Muscle of leg (tissue), 11 donors: ENCODE measurements around the gene MYOCD. TPM values are rescaled to one million over a fixed set of nuclear protein-coding genes. Genes with fewer than 3 reads are reported as not detected.

ENCODE experiments used
- DNase-seq: peaks from one replicate; pipeline ENCODE4 v3.0.0; 2013
- H3K27ac ChIP-seq: one replicate; pipeline ENCODE4 v1.5.1; 2013; ENCODE audit warnings: mild to moderate bottlenecking, low read length, control low read depth
- H3K27me3 ChIP-seq: one replicate; pipeline ENCODE4 v1.6.1; 2013; ENCODE audit warnings: low read length; ENCODE audit not compliant: control insufficient read depth, insufficient read depth
- H3K36me3 ChIP-seq: one replicate; pipeline ENCODE4 v1.6.1; 2013; ENCODE audit warnings: low read length; ENCODE audit not compliant: control insufficient read depth, insufficient read depth
- H3K4me1 ChIP-seq: one replicate; pipeline ENCODE4 v1.6.1; 2013; ENCODE audit warnings: low read length; ENCODE audit not compliant: control insufficient read depth, insufficient read depth
- H3K4me3 ChIP-seq: one replicate; pipeline ENCODE4 v1.5.1; 2013; ENCODE audit warnings: low read length, control low read depth
- H3K9me3 ChIP-seq: replicated peaks from 2 replicates; pipeline ENCODE4 v1.6.1; 2013; ENCODE audit warnings: low read depth, low read length; ENCODE audit not compliant: control insufficient read depth
- WGBS: methylation state at CpG from one replicate; pipeline ENCODE4 v1.1.5; 2013; ENCODE audit warnings: missing lambda C conversion rate; ENCODE audit not compliant: insufficient coverage; 5-methylcytosine and 5-hydroxymethylcytosine counted together
- polyA plus RNA-seq, 8 donors: library from polyadenylated mRNA; unstranded; fragments of 120-200 nt; gene quantifications; one replicate each; pipeline versions ENCODE4 v1.2.1 to v1.2.3, GENCODE V29; 2013; ENCODE audit warnings: inconsistent platforms in 1 of 8, low replicate concordance in 1 of 8; ENCODE audit not compliant: insufficient read length in 8 of 8, insufficient read depth in 1 of 8
- total RNA-seq: library from RNA; stranded (reverse); fragments of 120-200 nt; gene quantifications from one replicate; pipeline ENCODE4 v1.2.4, GENCODE V29; 2013

The MYOCD gene
- total and polyA plus RNA-seq, 9 donors, result 0.34 to 1.2 (median 0.58) TPM

DNA sequence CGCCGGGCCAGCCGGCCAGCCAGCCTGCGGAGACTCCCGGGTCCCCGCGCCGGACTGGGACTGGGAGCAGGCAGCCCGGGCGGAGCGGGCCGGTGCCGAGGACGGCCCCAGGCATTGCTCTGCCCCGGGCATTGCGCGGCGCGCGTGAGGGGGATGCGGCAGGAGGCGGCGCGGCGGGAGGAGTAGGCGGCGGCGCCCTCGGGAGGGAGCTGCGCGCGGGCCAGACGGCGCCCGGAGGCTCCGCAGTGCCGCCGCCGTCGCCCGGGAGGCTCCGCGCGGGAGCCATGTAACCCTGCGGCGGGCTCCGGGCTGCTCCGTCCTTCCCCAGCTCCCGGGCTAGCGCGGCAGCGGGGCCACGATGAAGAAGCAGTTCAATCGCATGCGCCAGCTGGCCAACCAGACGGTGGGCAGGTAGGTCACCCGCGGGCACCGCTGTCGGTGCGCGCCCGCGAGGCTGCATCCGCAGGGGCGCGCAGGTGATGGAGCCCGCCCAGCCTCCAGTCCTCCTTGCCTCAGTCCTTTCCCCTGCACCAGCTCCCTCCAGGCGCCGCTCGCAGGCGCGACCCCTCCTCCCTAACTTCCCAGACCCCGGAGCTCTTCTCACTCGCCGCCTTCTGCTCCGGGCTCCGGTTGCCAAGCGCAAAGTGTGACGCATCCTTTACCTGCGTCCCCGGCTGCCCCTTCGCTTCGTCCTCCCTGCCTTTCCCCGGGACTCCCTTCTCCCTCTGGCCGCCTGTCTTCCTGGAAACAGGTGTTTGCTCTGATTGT lies 124.0 kb downstream of the MYOCD start, which contains the start of gene ARHGAP44:
ARHGAP44 (plus strand) TSS at position 18 of the 768 bp plus-strand sequence; CDS start at position 359, 341 bp downstream.
- no peaks in the 10 kb centered on the region for H3K9me3 ChIP-seq
- H3K27me3 ChIP-seq, result peaks cover 24% of the 10 kb centered on the region
- H3K36me3 ChIP-seq, result no peaks in the 10 kb centered on the region
- no peak within 1 kb of the TSS for H3K27ac ChIP-seq
- H3K4me3 ChIP-seq, result peak within 1 kb of the TSS; percentile 53
- WGBS, result under 1% methylated on average over 85 of the region's 86 CpGs
- peaks cover 7% of the 10 kb centered on the region for H3K4me1 ChIP-seq
- peak; percentile 71 for DNase-seq

GRCh38 chr17:12790249-12791106 lies 124.8 kb downstream of the MYOCD start:
- peak overlapping the region; percentile 53 for H3K4me3 ChIP-seq
- peaks cover 24% of the 10 kb centered on the region for H3K27me3 ChIP-seq
- H3K9me3 ChIP-seq, result no peaks in the 10 kb centered on the region
- WGBS, result 10% methylated on average over 20 of the region's 27 CpGs
- peaks cover 7% of the 10 kb centered on the region for H3K4me1 ChIP-seq
- no peak overlapping the region for H3K27ac ChIP-seq
- DNase-seq, result no peak
- H3K36me3 ChIP-seq, result no peaks in the 10 kb centered on the region

GRCh38 chr17:12794919-12795532 lies 129.3 kb downstream of the MYOCD start:
- DNase-seq, result no peak
- Histone ChIP-seq H3K4me1 (peaks cover 6% of the 10 kb centered on the region), H3K9me3 (no peaks in the 10 kb centered on the region), H3K27me3 (peaks cover 18% of the 10 kb centered on the region), H3K27ac (no peak overlapping the region), H3K36me3 (no peaks in the 10 kb centered on the region), H3K4me3 (no peak overlapping the region)
- WGBS, result 89% methylated on average over 4 of the region's 6 CpGs

DNA sequence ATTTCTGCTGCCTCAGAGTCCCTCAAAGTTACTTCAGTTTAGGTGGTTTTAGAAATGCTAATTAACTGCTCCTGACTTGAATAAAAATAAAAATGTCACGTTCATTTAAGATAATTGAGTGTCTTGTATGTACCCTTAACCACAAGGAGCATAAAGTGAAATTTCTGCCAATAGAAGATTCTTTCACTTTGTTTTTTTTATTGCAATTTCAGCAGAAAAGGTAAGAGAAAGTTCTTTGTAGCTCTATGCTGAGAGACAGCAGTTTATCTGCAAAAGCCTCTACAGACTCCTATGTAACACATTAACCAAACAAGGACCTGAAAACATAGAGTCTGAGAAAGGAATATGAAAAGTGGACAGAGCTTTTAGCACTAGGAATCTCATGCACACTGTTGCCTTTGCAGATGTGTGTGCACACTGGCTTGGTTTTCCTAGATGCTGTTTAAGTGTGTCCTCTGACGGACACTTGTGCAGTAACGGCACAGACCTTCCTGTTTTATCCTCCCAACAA lies 135.2 kb downstream of the MYOCD start:
- no peak for DNase-seq
- Histone ChIP-seq H3K4me3 (no peak overlapping the region), H3K9me3 (no peaks in the 10 kb centered on the region), H3K27me3 (no peaks in the 10 kb centered on the region), H3K36me3 (no peaks in the 10 kb centered on the region), H3K27ac (no peak overlapping the region), H3K4me1 (no peaks in the 10 kb centered on the region)
- WGBS, result no CpG with 5 or more reads among the region's 3 CpGs

DNA sequence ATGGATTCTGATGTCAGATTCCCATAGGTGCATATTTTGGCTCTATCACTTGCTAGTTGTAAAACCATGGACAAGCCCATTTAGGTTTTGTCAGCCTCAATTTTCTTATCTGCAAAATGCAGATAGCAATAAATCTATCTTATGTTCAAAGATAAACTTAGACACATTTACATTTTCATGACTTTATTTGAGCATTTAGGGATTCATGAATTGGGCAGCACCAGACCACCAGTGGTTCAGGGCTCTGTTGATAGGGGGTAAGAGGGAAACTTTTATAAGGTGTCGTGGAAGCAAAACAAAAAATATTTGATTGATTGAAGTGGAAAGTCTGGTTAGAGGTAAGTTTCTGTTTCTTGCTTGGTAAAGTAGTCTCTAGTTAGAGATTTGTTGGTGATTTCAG lies 140.9 kb downstream of the MYOCD start:
- Histone ChIP-seq H3K4me3 (no peak overlapping the region), H3K36me3 (no peaks in the 10 kb centered on the region), H3K27ac (no peak overlapping the region), H3K27me3 (no peaks in the 10 kb centered on the region), H3K9me3 (peaks cover 11% of the 10 kb centered on the region), H3K4me1 (no peaks in the 10 kb centered on the region)
- DNase-seq, result no peak
- 100% methylated on average over 1 of the region's 1 CpG for WGBS

GRCh38 chr17:12808723-12809122 lies 143.0 kb downstream of the MYOCD start:
- Histone ChIP-seq H3K27me3 (no peaks in the 10 kb centered on the region), H3K27ac (no peak overlapping the region), H3K4me1 (no peaks in the 10 kb centered on the region), H3K36me3 (no peaks in the 10 kb centered on the region), H3K9me3 (peaks cover 11% of the 10 kb centered on the region), H3K4me3 (no peak overlapping the region)
- no peak for DNase-seq
- 85% methylated on average over 2 of the region's 3 CpGs for WGBS

- no peak overlapping the region for H3K4me3 ChIP-seq
- H3K27me3 ChIP-seq, result no peaks in the 10 kb centered on the region
- H3K27ac ChIP-seq, result no peak overlapping the region
- no peak for DNase-seq
- peaks cover 11% of the 10 kb centered on the region for H3K9me3 ChIP-seq
- WGBS, result no CpG with 5 or more reads among the region's 5 CpGs
- no peaks in the 10 kb centered on the region for H3K4me1 ChIP-seq
- H3K36me3 ChIP-seq, result no peaks in the 10 kb centered on the region
Observed at GRCh38 chr17:12812877-12813276, 147.2 kb downstream of the MYOCD start.

GRCh38 chr17:12813664-12814063 lies 148.0 kb downstream of the MYOCD start:
- Histone ChIP-seq H3K9me3 (peaks cover 6% of the 10 kb centered on the region), H3K4me1 (no peaks in the 10 kb centered on the region), H3K27me3 (no peaks in the 10 kb centered on the region), H3K27ac (no peak overlapping the region), H3K36me3 (no peaks in the 10 kb centered on the region), H3K4me3 (no peak overlapping the region)
- WGBS, result 97% methylated on average over 5 of the region's 9 CpGs
- no peak for DNase-seq

GRCh38 chr17:12814718-12815117 lies 149.0 kb downstream of the MYOCD start:
- H3K4me3 ChIP-seq, result no peak overlapping the region
- peaks cover under 1% of the 10 kb centered on the region for H3K9me3 ChIP-seq
- whole genome bisulfite sequencing, result no CpG with 5 or more reads among the region's 2 CpGs
- H3K36me3 ChIP-seq, result no peaks in the 10 kb centered on the region
- no peak for DNase-seq
- H3K27ac ChIP-seq, result no peak overlapping the region
- no peaks in the 10 kb centered on the region for H3K27me3 ChIP-seq
- no peaks in the 10 kb centered on the region for H3K4me1 ChIP-seq
